Cardiac muscle cell (in vitro differentiated cells and primary cell): ENCODE data around the gene SYCE3. TPM values are rescaled to one million over a fixed set of nuclear protein-coding genes. Genes with fewer than 3 reads are reported as not detected.

Experiments used
- DNase-seq, 2 donors: peaks; one replicate each; pipeline versions ENCODE4 v3.0.0 to v3.0.0-alpha.2; 2010 to 2017; ENCODE audit warnings: low read depth in 1 of 2, low spot score in 1 of 2
- H3K27ac ChIP-seq: fragments of 200-600 bp; sonication (generic); 2 replicates; pipeline ENCODE4 v1.5.1; 2016
- H3K27me3 ChIP-seq: fragments of 200-600 bp; sonication (generic); 2 replicates; pipeline ENCODE4 v1.6.0; 2016; ENCODE audit warnings: control low read depth
- H3K36me3 ChIP-seq: fragments of 200-600 bp; sonication (generic); 2 replicates; pipeline ENCODE4 v1.5.1; 2016; ENCODE audit warnings: control low read depth
- H3K4me1 ChIP-seq: fragments of 200-600 bp; sonication (generic); 2 replicates; pipeline ENCODE4 v1.8.1; 2017; ENCODE audit warnings: low read depth, mild to moderate bottlenecking, mixed run types
- H3K4me3 ChIP-seq: fragments of 200-600 bp; sonication (generic); 2 replicates; pipeline ENCODE4 v1.5.1; 2016; ENCODE audit warnings: mild to moderate bottlenecking
- H3K9me3 ChIP-seq: fragments of 200-600 bp; sonication (generic); 2 replicates; pipeline ENCODE4 v1.5.1; 2017; ENCODE audit warnings: low read depth, mild to moderate bottlenecking, control low read depth
- CTCF ChIP-seq: IDR thresholded peaks from 2 replicates; pipeline ENCODE4 v1.5.1; 2012; ENCODE audit warnings: low read depth, mild to moderate bottlenecking, low read length
- polyA plus RNA-seq: library from polyadenylated mRNA; unstranded; fragments of >200 nt; fragmentation: Nextera tagmentation; extraction: Ambion mirVana; gene quantifications from 2 replicates; pipeline ENCODE4 v1.2.1, GENCODE V29; 2016
- total RNA-seq: library from RNA; depleted of rRNA; stranded (reverse); fragments of >200 nt; gene quantifications from 2 replicates; pipeline ENCODE4 v1.2.3, GENCODE V29; 2016

Gene SYCE3
- total and polyA plus RNA-seq, 2 experiments from 2014 or later = not detected

- H3K27ac ChIP-seq = no peak overlapping the region
- no peaks in the 10 kb centered on the region for H3K27me3 ChIP-seq
- TF ChIP-seq CTCF = no peak
- no peak for DNase-seq
- H3K4me1 ChIP-seq = no peaks in the 10 kb centered on the region
- H3K36me3 ChIP-seq = peaks cover 37% of the 10 kb centered on the region
- H3K4me3 ChIP-seq = no peak overlapping the region
- H3K9me3 ChIP-seq = no peaks in the 10 kb centered on the region
These were observed 6.3 kb upstream of the SYCE3 start for GRCh38 chr22:50569041-50569459.

- no peak for TF ChIP-seq CTCF
- H3K36me3 ChIP-seq = peaks cover 37% of the 10 kb centered on the region
These were observed 5.9 kb upstream of the SYCE3 start for GRCh38 chr22:50568626-50569025.

GRCh38 chr22:50567721-50568252 lies 5.1 kb upstream of the SYCE3 start:
- H3K36me3 ChIP-seq = peaks cover 37% of the 10 kb centered on the region
- H3K9me3 ChIP-seq = no peaks in the 10 kb centered on the region
- H3K4me1 ChIP-seq = peaks cover 3% of the 10 kb centered on the region
- TF ChIP-seq CTCF = no peak
- no peak overlapping the region for H3K27ac ChIP-seq
- H3K27me3 ChIP-seq = no peaks in the 10 kb centered on the region
- no peak for DNase-seq
- no peak overlapping the region for H3K4me3 ChIP-seq

More at GRCh38 chr22:50568626-50569025, 5.9 kb upstream of the SYCE3 start:
- Histone ChIP-seq H3K4me1 (peaks cover 3% of the 10 kb centered on the region), H3K27me3 (no peaks in the 10 kb centered on the region), H3K4me3 (no peak overlapping the region), H3K27ac (no peak overlapping the region), H3K9me3 (no peaks in the 10 kb centered on the region)
- DNase-seq = no peak

- DNase-seq = no peak
- H3K27me3 ChIP-seq = peaks cover under 1% of the 10 kb centered on the region
- H3K4me1 ChIP-seq = peaks cover 3% of the 10 kb centered on the region
- no peak overlapping the region for H3K4me3 ChIP-seq
- no peak for TF ChIP-seq CTCF
- peaks cover 10% of the 10 kb centered on the region for H3K36me3 ChIP-seq
- no peak overlapping the region for H3K27ac ChIP-seq
- no peaks in the 10 kb centered on the region for H3K9me3 ChIP-seq
These were observed 1.6 kb upstream of the SYCE3 start for GRCh38 chr22:50564289-50564688.

GRCh38 chr22:50563413-50564160 lies 868 bp upstream of the SYCE3 start:
- H3K4me1 ChIP-seq = peaks cover 3% of the 10 kb centered on the region
- peak overlapping the region; percentile 77 for H3K27ac ChIP-seq
- DNase-seq = peak in 1 of 2 donors; percentile 62
- no peak for TF ChIP-seq CTCF
- peaks cover 5% of the 10 kb centered on the region for H3K27me3 ChIP-seq
- peaks cover 3% of the 10 kb centered on the region for H3K36me3 ChIP-seq
- H3K9me3 ChIP-seq = no peaks in the 10 kb centered on the region
- peak overlapping the region; percentile 54 for H3K4me3 ChIP-seq
